DLD1 (cell line): ENCODE measurements around the gene CYP1B1.
"Not testable (repeated sequence)": the region's sequence is repeated elsewhere in the genome, so short reads cannot be mapped to it uniquely, and the experiment has no call there.

Source experiments
- in situ Hi-C: cut with HindIII; loops from 2 replicates; pipeline ENCODE4 v1.10.0; 2017; ENCODE audit warnings: low sequenced_read_pairs

Gene CYP1B1

DNA sequence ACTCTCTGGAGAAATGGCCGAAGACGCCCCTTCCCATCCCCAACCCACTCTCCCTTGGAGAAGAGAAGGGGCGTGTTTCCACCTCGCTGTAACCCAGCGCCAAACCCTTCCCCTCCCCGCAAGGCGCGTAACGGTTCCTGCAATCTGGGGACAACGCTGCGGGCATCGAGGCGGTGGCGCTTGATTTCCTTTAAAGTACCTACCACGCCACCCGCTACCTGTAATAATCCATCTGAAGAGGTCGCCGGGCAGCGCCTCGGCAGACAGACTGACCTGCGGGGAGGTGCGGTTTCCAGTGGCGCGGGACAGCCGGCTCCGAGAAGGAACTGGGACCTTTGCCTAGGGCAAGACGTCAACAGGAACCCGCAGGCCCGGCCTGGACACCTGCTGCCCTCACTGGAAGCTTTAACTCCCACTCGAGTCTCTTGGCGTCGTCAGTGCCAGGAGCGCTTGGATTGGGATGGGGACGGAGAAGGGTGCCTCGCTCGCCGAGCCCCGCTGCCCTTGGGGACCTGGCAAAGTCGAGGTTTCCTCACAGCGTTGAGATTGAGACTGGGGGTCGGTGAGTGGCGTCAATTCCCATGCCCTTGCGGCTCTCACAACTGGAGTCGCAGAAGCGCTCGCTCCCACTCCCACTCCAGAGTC, at the start of gene CYP1B1:
Gene CYP1B1 (minus strand): TSS at position 645 of the 645 bp plus-strand sequence. CDS start 763 bp downstream, outside the sequence.
- in situ Hi-C loops = no loop called here

DNA sequence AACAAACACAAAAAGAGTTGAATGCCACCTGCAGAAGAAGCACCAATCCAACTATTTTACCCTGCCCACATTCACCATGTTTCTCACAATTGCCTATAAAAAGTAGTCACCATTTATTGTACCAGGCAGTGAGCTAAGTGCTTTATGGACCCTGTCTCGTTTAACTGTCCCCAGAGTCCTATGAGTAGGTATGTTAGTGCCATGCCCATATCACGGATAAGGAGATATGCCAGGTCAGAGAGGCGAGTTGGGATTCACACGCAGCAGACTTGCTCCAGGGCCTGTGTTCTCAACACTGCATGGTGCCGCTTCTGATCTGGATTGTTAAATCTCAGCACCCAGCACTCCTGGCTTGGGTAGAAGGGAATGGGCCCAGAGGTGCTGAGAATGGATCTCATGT, 49.1 kb upstream of the CYP1B1 start:
- in situ Hi-C loops = no loop called here

- in situ Hi-C loops = no loop called here
Measured at GRCh38 chr2:38123911-38124310, 48.0 kb upstream of the CYP1B1 start.

DNA sequence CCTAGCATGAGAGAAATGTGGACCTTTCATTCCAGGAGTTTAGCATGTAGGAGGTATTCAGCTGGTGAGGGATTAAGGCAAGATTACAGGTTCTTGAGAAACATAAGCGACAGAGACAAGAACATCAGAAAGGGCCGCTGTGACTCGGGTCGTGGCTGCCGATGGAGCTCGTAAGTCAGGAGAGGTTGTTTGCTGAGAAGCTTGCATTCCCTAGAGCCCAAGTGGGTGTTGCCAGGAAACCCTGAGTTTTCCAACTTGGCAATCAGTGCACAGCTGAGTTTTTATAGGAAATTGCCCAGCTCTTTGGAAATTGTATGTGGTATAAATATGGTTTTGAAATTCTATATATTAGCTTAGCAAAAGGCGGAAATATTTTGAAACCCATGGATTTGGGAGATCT, 46.4 kb upstream of the CYP1B1 start:
- in situ Hi-C loops = no loop called here

DNA sequence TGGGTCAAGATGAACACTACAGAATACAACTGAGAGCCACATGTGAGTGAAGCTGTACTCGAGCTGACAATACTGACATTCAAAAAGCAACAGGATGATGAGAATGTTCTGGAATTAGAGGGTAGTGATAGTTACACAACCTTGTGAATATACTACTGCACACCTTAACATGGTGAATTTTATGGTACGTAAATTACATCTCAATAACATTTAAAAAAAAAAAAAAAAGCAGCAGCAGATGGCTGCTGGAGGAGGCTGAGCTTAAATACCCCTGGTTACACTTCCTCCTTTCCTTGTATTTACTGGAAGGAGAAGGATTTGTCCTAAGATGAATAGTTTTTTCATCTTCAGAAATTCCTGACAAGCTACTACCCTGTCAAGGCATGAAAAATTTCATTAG, 45.5 kb upstream of the CYP1B1 start:
- in situ Hi-C loops = no loop called here

GRCh38 chr2:38120829-38121228, 44.9 kb upstream of the CYP1B1 start:
- in situ Hi-C loops = no loop called here

GRCh38 chr2:38120264-38120592, 44.3 kb upstream of the CYP1B1 start:
- in situ Hi-C loops = no loop called here

GRCh38 chr2:38116762-38117161, 40.8 kb upstream of the CYP1B1 start:
- in situ Hi-C loops = no loop called here

DNA sequence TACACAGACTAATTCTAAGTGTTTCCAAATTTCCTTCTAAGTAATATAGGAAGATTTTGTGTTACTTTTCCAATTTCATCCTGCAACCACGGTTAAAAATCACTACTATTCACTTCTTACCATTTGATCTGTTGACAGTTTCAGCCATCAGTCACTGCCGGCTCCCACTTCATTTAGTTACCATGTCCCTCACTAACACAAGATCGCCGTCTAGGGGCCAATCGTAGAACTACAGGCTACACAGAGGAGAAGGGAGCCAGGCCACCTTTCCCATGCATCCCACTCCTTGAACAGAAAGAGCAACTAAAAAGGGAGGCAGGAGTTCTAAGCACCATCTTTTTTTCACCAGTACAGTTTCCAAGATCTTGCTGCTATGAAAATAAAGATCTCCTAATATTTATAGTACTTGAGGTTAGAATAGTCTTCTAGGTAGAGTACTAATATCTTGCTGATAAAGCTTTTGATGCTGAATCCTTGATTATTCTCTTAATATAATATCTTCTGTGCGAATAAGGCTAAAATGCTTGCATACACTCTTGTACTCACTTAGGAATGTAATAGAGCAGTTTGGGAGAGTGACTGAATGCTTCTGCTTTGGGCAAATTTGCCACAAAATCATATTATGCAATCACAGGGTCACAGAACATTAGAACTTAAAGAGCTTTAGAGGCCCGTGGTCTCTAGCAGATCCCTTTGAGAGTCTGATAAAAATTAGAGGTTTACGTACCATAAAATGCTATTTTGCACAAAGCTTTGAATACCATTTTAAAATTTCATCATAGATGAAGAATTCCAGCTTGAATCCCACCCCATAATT, 39.5 kb upstream of the CYP1B1 start:
- in situ Hi-C loops = no loop called here

DNA sequence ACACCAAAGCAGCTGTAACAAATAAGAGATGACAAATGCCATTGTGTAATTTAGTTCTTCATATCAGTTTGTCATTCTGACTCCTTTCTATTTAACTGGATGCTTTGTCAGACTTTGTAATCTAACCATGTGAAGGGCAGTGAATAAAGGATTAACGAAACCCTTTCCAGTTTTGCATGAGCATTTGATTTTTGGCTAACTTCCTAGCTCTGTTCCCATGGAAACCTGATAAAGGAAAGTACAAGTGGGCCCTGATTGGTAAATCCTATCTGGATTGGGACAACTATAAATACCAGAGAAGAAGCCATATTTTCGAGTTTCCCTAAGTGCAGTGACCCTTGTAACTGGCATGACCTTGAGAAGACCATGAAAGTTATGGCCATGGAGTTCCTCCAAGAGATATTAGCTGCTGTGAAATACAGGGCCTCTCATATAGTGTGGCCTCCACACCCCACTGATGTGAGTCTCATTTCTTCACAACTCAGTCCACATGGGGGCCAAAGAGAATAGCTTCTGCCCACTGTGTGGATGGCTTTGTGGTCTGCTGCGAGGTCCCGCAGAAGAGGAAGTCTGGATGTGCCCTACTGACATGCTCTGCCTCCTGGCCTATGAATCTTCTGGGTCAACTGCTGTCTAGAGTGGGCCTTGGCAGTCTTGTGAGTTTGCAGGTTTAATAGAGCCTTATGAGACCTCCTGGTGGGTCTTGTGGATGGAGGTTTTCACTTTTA, 38.2 kb upstream of the CYP1B1 start:
- in situ Hi-C loops = no loop called here

DNA sequence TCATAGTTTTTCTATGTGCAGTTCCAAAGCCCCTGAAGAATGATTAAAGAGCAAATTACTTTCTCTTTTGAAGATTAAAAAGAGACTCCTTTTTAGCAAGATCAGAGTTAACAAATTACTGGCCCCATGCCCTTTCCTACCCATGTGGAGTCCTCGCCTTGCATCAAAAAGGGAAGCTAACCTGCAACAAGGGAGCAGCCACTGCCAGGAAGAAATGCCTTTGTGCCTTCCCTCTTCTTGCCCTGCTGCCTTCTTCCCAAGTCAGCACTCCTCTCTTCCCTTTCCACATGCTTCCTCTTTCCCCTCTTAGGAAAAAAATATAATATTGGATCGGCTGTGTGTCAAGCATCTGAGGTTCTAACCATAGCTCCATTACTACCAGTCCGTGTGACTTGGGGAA, 37.1 kb upstream of the CYP1B1 start:
- in situ Hi-C loops = no loop called here

- in situ Hi-C loops = not testable (repeated sequence)
Measured at GRCh38 chr2:38111350-38111749, 35.4 kb upstream of the CYP1B1 start.

- in situ Hi-C loops = no loop called here
Measured at GRCh38 chr2:38109732-38110181, 33.8 kb upstream of the CYP1B1 start.

DNA sequence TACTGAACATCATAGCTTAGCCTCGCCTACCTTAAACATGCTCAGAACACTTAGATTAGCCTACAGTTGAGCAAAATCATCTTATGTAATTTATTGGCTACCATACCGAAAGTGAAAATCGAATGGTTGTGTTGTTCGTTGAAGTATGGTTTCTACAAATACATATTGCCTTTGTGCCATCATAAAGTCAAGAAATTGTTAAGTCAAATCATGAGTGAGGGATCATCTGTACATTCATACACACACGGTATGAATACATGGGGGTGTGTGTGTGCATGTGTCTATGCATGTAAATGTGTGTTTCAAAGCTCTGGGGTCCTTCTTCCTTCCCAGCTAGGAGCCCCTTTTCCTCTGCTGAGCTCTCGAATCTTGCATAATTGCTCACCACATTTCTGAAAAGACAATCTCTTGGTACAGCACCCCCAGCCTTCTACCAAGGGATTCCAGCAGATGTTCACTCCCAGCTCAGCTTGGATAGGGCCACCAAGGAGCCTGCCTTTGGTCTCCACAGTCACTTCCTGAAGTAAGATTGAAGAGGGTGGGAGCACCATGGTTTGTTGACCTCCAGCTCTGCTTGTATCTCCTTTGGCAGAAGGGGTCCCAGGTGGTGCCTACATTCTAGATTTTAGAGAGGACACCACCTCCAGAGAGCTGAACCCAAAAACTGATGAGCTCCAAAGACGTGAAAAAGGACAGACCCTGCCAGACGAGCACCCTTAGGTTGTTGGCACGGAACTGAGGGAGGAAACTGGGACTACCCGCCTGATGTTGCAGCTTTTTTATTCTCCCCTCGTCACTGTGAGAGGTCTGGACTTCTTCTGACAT, 33.2 kb upstream of the CYP1B1 start:
- in situ Hi-C loops = no loop called here

- in situ Hi-C loops = no loop called here
Measured at GRCh38 chr2:38107738-38108410, 31.9 kb upstream of the CYP1B1 start.

GRCh38 chr2:38106405-38107094, 30.6 kb upstream of the CYP1B1 start:
- in situ Hi-C loops = no loop called here

- in situ Hi-C loops = no loop called here
Measured at GRCh38 chr2:38105922-38106321, 30.0 kb upstream of the CYP1B1 start.

DNA sequence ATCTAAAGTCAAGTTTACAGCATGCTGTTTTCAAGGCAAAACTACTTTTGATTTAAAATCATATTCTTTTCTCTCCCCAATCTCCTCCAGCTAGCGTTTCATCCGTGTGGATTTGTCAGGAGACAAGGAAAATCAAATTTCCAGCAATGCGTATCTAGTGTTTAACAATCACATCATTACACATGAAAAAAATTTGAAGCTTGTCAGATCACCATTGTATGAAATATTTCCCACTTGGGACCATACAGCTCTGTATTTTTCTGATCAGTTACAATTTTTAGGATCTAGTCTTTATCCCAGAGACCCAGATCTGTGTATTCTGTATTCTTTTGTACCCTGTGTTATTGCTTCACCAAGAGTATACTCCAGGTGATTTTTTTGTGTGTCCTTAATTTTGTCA, 28.6 kb upstream of the CYP1B1 start:
- in situ Hi-C loops = no loop called here

DNA sequence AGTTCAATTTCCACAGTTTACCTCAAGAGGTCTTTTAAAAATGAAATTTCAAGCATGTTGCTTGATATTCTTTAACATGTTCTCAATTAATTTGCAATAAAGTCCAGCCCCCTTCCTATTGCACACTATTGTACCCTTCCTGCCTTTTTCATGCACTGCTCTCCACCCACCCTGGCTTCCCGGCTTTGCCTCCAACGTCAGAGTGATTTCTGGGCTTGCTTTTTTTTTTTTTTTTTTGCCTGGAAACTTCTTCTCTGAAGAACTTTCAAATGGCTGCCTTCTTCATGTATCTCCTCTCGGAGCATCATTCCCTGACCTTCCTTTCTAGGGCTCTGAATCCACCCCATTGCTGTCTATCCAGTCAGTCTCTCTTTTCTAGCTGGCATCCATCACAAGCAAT, 24.4 kb upstream of the CYP1B1 start:
- in situ Hi-C loops = no loop called here
